Measurements from ENCODE around the gene PPFIA4. TPM values are rescaled to one million over a fixed set of nuclear protein-coding genes. Genes with fewer than 3 reads are reported as not detected.

PPFIA4 gene
- total RNA-seq, 1 donor from 2014 or later, result 33.4 TPM

DNA sequence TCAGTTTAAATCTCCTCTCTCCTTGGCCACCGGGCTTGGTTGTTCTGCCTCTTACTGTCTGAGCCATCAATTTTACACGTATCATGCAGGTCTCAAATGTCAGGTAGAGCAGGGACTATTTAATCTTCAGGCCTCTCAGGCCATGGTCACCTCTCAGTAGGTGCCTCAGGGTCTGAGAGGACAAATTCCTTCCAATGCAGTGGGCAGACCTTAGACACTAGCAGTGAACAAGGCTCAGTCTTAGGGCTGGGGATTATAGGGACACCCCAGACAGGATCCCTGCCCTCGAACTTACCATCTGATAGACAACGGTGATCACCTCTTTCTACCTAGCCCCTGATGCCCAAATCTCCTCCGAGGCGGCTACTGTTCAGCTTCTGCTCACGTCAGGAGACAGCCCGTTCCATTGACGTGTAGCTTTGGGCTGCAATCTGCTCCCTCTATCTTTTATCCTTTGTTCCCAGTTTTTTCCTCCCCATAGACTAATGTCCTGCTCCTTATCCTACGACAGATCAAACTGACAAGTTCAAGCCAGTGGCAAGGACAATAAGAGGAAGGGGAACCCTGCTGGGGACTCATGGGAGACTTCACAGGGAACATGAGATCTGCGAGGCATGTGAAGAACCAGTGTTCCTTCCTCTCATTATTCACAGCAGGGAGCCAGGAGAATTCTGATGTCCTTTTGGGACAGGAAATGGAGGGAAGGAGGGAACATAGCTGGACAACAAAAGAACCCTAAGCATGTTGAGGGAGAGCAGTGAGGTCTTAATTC is 60.9 kb downstream of the PPFIA4 start:
- intact Hi-C loops (cut with micrococcal nuclease), result no loop called here
- H3K27ac Mint-ChIP-seq, result no peak overlapping the region
- no peak overlapping the region for H3K4me3 Mint-ChIP-seq (ENCODE audit: low read depth)
- H3K36me3 Mint-ChIP-seq (ENCODE audit: low read depth), result no peaks in the 10 kb centered on the region
- H3K27me3 Mint-ChIP-seq (ENCODE audit: low read depth), result peaks cover 4% of the 10 kb centered on the region
- no peaks in the 10 kb centered on the region for H3K4me1 Mint-ChIP-seq (ENCODE audit: low read depth)
- no peaks in the 10 kb centered on the region for H3K9me3 Mint-ChIP-seq
- no peak for DNase-seq (ENCODE audit: low spot score)

DNA sequence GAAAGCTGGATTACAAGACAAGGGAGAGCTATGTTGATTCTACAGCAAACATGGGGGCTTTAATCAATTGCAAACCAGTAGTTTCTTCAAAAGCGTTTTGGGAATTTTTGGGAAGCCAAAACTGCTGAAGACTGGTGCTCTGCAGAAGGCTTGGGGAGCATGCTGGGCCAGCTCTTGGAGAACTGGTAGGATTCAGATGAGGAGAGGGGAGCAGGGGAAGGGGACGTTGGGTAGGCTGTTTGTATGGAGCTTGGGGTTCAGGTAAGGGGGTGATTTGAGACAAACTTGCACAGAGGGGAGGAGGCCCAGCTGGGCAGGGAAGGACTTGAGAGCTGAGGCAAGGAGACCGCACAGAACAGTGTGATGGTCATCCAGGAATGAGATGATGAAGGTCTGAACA is 62.1 kb downstream of the PPFIA4 start:
- no peak overlapping the region for H3K27ac Mint-ChIP-seq
- H3K4me1 Mint-ChIP-seq (ENCODE audit: low read depth), result no peaks in the 10 kb centered on the region

DNA sequence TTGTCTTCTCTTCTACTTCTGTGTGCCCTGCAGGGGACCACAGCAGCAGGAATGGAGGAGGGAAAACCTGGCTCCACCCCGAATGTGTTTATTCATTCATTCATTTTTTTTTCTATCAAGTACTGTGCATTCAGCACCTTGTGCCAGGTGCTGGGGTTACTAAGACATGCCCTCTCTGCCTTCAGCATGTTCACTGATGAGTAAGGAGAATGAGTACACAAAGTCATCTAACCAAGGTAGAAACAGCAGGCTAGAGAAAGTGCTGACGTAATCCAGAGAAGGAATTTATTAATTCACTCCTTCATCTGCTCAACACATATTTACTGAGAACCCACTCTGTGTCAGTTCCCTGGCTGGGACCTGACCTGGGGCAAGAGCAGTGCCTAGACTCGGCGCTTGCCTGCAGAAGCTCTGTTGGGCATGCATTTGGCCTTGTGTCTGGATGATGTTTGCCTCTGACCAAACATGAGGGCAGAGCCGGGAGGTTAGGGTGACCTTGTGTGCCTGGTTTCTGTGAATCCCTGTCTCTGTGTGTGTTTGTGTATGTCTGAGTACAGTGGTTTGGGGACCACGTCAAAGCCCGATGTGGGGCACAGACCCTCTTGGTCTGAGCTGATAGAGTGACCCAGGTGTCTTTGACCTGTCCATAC is 62.8 kb downstream of the PPFIA4 start:
- intact Hi-C loops (cut with micrococcal nuclease), result no loop called here

More for the DNA sequence above, 62.1 kb downstream of the PPFIA4 start:
- no peak for DNase-seq (ENCODE audit: low spot score)
- H3K27me3 Mint-ChIP-seq (ENCODE audit: low read depth), result peaks cover 10% of the 10 kb centered on the region
- intact Hi-C loops (cut with micrococcal nuclease), result no loop called here
- no peaks in the 10 kb centered on the region for H3K36me3 Mint-ChIP-seq (ENCODE audit: low read depth)
- H3K9me3 Mint-ChIP-seq, result no peaks in the 10 kb centered on the region
- H3K4me3 Mint-ChIP-seq (ENCODE audit: low read depth), result no peak overlapping the region

DNA sequence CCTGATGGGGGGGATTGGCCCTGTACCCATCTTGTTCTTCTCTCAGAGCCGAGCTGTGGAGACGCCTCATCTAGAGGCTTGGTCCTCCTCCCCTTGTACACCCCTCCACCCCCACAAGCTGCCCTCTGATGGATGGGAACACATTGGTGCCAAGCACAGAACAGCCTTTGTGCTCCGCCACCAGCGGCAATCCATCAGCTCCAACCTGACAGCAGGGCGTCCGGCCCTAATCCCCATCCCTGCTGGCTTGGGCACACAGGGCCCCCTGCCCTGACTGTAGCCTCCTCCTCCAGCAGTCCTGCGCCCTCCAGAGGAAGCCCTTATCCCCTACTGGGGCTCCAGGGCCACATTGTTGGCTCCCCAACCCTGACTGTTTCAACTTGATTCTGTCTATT is 63.4 kb downstream of the PPFIA4 start:
- no peaks in the 10 kb centered on the region for H3K4me1 Mint-ChIP-seq (ENCODE audit: low read depth)
- H3K27me3 Mint-ChIP-seq (ENCODE audit: low read depth), result peaks cover 10% of the 10 kb centered on the region
- no peak for DNase-seq (ENCODE audit: low spot score)
- no peaks in the 10 kb centered on the region for H3K36me3 Mint-ChIP-seq (ENCODE audit: low read depth)
- H3K27ac Mint-ChIP-seq, result no peak overlapping the region
- H3K9me3 Mint-ChIP-seq, result peaks cover 5% of the 10 kb centered on the region
- intact Hi-C loops (cut with micrococcal nuclease), result no loop called here
- H3K4me3 Mint-ChIP-seq (ENCODE audit: low read depth), result no peak overlapping the region

More for the DNA sequence above, 62.8 kb downstream of the PPFIA4 start:
- no peak for DNase-seq (ENCODE audit: low spot score)
- H3K27me3 Mint-ChIP-seq (ENCODE audit: low read depth), result peaks cover 10% of the 10 kb centered on the region
- H3K4me1 Mint-ChIP-seq (ENCODE audit: low read depth), result no peaks in the 10 kb centered on the region
- H3K36me3 Mint-ChIP-seq (ENCODE audit: low read depth), result no peaks in the 10 kb centered on the region
- no peaks in the 10 kb centered on the region for H3K9me3 Mint-ChIP-seq
- H3K27ac Mint-ChIP-seq, result no peak overlapping the region
- no peak overlapping the region for H3K4me3 Mint-ChIP-seq (ENCODE audit: low read depth)

DNA sequence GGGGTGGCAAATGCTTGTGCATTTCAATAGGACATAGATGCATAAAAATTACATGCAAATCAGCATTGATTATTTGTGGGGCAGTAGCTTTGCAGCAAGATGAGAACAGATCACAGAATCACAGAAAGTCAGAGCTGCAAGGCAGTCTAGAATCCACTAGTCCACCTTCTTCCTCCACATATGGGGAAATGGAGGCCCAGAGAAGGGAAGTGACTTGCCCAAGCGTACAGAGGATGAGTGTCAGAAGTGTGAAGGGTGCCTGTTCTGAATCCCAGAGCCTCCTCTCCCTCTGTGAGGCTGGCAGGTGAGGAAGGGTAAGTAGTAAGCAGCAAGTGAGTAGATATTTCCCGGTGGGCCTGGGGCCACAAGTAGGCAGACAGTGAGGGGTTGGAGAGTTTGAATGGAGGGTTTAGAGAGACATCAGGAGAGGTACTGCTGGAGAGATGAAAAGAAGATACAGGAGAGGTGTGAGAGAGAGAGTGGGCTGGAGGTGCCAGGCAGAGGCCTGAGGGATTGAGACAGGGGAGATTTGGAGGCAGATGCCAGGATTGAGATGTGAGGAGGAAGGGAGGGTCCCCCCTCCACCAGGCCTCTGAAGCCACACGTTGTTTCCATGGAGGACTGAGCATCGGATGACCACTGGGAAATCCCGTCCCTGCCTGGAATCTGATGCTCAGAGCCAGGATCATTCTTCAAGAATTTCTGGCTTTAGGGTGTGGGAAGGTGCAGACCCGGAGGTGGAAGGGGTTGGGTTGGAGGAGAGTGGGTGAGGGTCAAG is 64.3 kb downstream of the PPFIA4 start:
- Mint-ChIP-seq H3K9me3 (peaks cover 14% of the 10 kb centered on the region), H3K27me3 (ENCODE audit: low read depth) (peaks cover 14% of the 10 kb centered on the region), H3K27ac (no peak overlapping the region), H3K36me3 (ENCODE audit: low read depth) (no peaks in the 10 kb centered on the region), H3K4me3 (ENCODE audit: low read depth) (no peak overlapping the region), H3K4me1 (ENCODE audit: low read depth) (no peaks in the 10 kb centered on the region)
- intact Hi-C loops (cut with micrococcal nuclease), result no loop called here
- no peak for DNase-seq (ENCODE audit: low spot score)

DNA sequence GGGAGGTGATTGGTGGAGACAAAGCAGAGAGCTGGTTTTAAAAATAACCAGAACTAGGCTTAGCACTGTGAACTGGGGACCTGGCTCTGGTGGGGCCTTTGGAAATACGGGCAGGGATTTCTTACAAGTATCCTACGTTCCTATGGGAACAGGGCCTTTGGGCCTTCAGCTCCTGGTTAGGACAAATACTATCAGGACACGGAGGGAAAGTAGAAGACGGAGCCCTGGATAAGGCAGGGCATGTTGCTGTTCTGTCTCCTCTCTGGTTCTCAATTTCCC is 64.8 kb downstream of the PPFIA4 start:
- Mint-ChIP-seq H3K27me3 (ENCODE audit: low read depth) (peaks cover 17% of the 10 kb centered on the region), H3K9me3 (peaks cover 15% of the 10 kb centered on the region), H3K4me1 (ENCODE audit: low read depth) (no peaks in the 10 kb centered on the region), H3K36me3 (ENCODE audit: low read depth) (no peaks in the 10 kb centered on the region), H3K27ac (no peak overlapping the region), H3K4me3 (ENCODE audit: low read depth) (no peak overlapping the region)
- intact Hi-C loops (cut with micrococcal nuclease), result no loop called here
- no peak for DNase-seq (ENCODE audit: low spot score)

DNA sequence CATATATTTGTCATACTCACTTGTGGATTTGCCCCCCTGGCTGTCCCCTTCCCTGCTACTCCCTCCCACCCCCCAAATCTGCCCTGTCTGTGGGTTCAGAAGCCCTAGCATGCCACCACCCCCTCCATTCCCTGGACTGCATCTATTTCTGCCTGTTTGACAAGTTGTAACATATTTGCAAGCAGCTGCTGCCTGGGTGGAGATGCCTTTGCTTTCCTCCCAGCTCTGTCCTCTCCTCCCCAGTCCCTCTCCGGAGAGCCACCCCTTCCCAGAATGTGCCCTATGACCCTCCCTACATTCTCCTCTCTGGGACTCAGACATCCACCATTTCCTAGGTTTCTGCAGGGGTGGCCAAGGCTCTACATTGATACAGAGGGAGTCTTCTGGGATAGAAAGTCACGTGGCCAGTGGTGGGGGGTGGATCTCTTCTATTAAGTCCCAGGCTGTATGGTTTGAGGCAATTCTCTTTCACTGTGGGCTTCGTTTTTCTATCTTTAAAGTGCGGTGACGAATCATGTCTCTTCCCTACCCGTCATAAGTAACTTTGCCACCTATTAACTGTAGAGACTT is 65.6 kb downstream of the PPFIA4 start:
- no peaks in the 10 kb centered on the region for H3K36me3 Mint-ChIP-seq (ENCODE audit: low read depth)

DNA sequence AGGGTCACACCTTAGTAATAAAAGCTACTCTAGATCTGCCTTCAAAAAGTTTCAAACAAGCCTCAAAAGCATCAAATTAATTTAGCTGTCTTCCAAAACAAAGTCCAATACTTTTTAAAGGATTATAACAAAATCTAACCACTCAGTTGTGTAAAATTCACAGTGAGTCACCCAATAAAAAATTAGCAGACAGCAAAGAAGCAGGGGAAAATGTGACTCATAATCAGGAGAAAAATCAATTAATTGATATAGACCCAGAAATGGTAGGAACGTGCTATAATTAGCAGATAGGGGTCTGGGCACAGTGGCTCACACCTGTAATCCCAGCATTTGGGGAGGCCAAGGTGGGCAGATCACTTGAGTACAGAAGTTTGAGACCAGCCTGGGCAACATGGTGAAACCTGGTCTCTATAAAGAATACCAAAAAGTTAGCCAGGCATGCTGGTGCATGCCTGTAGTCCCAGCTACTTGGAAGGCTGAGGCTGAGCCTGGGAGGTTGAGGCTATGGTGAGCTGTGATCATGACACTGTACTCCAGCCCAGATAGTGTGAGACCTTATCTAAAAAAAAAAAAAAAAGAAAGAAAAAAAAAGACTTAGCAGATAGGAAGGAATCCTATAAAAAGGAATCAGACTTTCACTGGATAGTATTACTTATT is 67.6 kb downstream of the PPFIA4 start:
- intact Hi-C loops (cut with micrococcal nuclease), result no loop called here
- H3K4me1 Mint-ChIP-seq (ENCODE audit: low read depth), result no peaks in the 10 kb centered on the region
- H3K9me3 Mint-ChIP-seq, result peaks cover 15% of the 10 kb centered on the region
- H3K36me3 Mint-ChIP-seq (ENCODE audit: low read depth), result no peaks in the 10 kb centered on the region
- H3K4me3 Mint-ChIP-seq (ENCODE audit: low read depth), result no peak overlapping the region
- no peak overlapping the region for H3K27ac Mint-ChIP-seq
- DNase-seq (ENCODE audit: low spot score), result no peak
- H3K27me3 Mint-ChIP-seq (ENCODE audit: low read depth), result peaks cover 19% of the 10 kb centered on the region

More for the DNA sequence above, 65.6 kb downstream of the PPFIA4 start:
- H3K27me3 Mint-ChIP-seq (ENCODE audit: low read depth), result peaks cover 18% of the 10 kb centered on the region
- DNase-seq (ENCODE audit: low spot score), result no peak
- intact Hi-C loops (cut with micrococcal nuclease), result no loop called here
- no peak overlapping the region for H3K27ac Mint-ChIP-seq
- peaks cover 15% of the 10 kb centered on the region for H3K9me3 Mint-ChIP-seq
- H3K4me3 Mint-ChIP-seq (ENCODE audit: low read depth), result no peak overlapping the region
- no peaks in the 10 kb centered on the region for H3K4me1 Mint-ChIP-seq (ENCODE audit: low read depth)

DNA sequence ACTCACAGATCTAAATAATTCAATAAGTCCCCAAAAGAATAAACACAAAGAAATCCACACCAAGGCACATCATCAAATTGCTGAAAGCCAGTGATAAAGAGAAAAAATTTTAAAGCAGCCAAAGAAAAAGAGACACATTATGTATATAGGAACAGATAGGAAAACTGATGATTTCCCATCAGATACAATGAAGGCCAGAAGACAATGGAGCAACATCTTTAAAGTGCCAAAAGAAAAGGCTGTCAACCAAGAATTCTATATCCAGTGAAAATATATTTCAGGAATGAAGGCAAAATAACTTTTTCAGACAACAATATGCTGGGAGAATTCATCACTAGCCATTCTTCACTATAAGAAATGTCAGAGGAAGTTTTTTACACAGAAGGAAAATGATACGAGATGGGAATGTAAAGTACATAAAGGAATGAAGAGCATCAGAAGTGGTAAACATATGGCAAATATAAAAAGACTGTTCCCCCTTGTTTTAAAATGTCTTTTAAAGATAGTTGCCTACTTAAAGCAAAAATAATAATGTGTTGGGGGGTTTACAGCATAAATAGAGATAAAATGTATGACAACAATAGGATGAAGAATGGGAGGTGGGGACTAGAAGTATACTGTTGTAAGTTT is 68.9 kb downstream of the PPFIA4 start:
- intact Hi-C loops (cut with micrococcal nuclease), result no loop called here
- Mint-ChIP-seq H3K4me1 (ENCODE audit: low read depth) (no peaks in the 10 kb centered on the region), H3K36me3 (ENCODE audit: low read depth) (no peaks in the 10 kb centered on the region), H3K27ac (no peak overlapping the region), H3K4me3 (ENCODE audit: low read depth) (no peak overlapping the region), H3K9me3 (peaks cover 15% of the 10 kb centered on the region), H3K27me3 (ENCODE audit: low read depth) (peaks cover 19% of the 10 kb centered on the region)
- DNase-seq (ENCODE audit: low spot score), result no peak

DNA sequence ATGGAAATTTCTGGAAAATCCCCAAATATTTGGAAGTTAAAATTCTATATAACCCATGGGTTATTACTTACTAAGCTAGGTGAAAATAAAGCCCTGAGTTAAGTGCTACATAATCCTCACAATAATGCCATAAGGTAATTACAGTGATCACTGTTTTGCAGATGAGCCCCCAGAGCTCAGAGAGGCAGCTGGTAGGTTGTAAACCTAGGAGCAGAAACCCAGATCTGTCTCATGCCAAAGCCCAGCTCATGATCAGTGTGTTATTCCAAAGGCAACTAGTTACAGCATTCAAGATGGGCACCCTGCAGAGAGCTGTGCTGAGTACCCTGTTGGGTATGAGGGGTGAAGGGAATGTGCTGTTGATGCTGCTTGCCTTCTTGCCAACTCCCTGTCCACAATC is 70.3 kb downstream of the PPFIA4 start:
- Mint-ChIP-seq H3K27me3 (ENCODE audit: low read depth) (peaks cover 15% of the 10 kb centered on the region), H3K36me3 (ENCODE audit: low read depth) (no peaks in the 10 kb centered on the region), H3K4me1 (ENCODE audit: low read depth) (no peaks in the 10 kb centered on the region), H3K27ac (no peak overlapping the region), H3K4me3 (ENCODE audit: low read depth) (no peak overlapping the region), H3K9me3 (peaks cover 15% of the 10 kb centered on the region)
- intact Hi-C loops (cut with micrococcal nuclease), result no loop called here
- DNase-seq (ENCODE audit: low spot score), result no peak

DNA sequence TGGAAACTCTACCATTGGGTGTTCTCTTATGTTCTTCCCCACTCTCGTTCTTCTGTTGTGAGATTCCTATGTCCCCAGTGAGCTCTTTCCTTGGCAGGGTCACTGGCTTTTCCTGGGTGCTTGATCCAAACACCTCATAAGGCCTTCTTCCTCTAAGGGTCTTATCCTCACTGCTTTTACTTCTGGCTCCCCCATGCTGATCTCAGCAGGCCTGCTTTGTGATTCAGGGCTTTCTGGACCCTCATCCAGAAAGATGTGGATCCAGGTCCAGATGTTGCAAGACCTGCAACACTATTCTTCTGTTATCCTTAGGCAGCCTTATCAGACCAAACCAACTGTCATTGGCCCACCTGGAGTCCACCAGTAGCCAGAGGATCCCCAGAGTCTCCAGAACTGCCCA is 70.7 kb downstream of the PPFIA4 start:
- no peak overlapping the region for H3K27ac Mint-ChIP-seq
- H3K4me3 Mint-ChIP-seq (ENCODE audit: low read depth), result no peak overlapping the region
- H3K9me3 Mint-ChIP-seq, result peaks cover 15% of the 10 kb centered on the region
- H3K36me3 Mint-ChIP-seq (ENCODE audit: low read depth), result no peaks in the 10 kb centered on the region
- intact Hi-C loops (cut with micrococcal nuclease), result no loop called here
- DNase-seq (ENCODE audit: low spot score), result no peak
- no peaks in the 10 kb centered on the region for H3K4me1 Mint-ChIP-seq (ENCODE audit: low read depth)
- H3K27me3 Mint-ChIP-seq (ENCODE audit: low read depth), result peaks cover 15% of the 10 kb centered on the region

DNA sequence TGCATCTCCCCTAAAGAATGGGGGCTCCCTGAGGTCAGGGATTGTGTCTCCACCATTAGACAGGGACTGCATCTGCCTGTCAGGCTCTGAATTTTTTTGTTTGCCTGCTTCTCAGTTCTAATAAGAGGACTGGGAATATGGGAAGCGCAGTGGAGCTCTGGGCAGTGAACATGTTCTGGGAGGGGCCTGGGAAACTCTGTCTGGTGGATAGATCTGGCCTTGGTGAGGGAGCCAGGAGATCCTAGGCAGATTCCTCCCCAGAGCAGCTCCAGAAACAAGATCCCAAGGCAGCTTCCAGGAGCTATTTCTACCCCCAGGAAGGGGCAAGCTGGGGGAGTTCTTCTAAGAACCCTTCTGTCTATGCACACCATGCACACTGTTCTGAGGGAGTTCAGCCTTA is 72.2 kb downstream of the PPFIA4 start:
- H3K9me3 Mint-ChIP-seq, result peaks cover 15% of the 10 kb centered on the region
- no peaks in the 10 kb centered on the region for H3K36me3 Mint-ChIP-seq (ENCODE audit: low read depth)
- intact Hi-C loops (cut with micrococcal nuclease), result no loop called here
- H3K27ac Mint-ChIP-seq, result no peak overlapping the region
- H3K4me1 Mint-ChIP-seq (ENCODE audit: low read depth), result no peaks in the 10 kb centered on the region
- peaks cover 10% of the 10 kb centered on the region for H3K27me3 Mint-ChIP-seq (ENCODE audit: low read depth)
- H3K4me3 Mint-ChIP-seq (ENCODE audit: low read depth), result no peak overlapping the region
- no peak for DNase-seq (ENCODE audit: low spot score)

Measured in activated T-helper 2 cell treated with anti-CD3 and anti-CD28 coated beads, Interferon-gamma antibody, Interleukin-2, Interleukin-4, amounts not matched to agents 10 μg/mL and 5 μg/mL and 100 μg/mL, durations not matched to agents 14 hours and 24 hours and 36 hours (primary cell).